ENCODE measurements around the gene CDH4.

GRCh38 chr20:61385731-61386130, 133.7 kb downstream of the CDH4 start:
- TF ChIP-seq CTCF (IDR thresholded peaks at IDR 0.05) (no peak), POLR2A (IDR thresholded peaks at IDR 0.05) (no peak)

All from prostate gland (tissue), 2 donors.